Measurements from ENCODE around the gene FSTL1. TPM values are rescaled to one million over a fixed set of nuclear protein-coding genes. Genes with fewer than 3 reads are reported as not detected.

Gene FSTL1
- total RNA-seq, 1 experiment from 2014 or later, result 1.4 TPM

GRCh38 chr3:120448756-120449155 is 2.0 kb downstream of the FSTL1 start:
- Mint-ChIP-seq H3K27ac (ENCODE audit: unreplicated experiment) (no peak overlapping the region), H3K4me3 (ENCODE audit: unreplicated experiment) (no peak overlapping the region), H3K4me1 (ENCODE audit: low read depth, unreplicated experiment) (no peaks in the 10 kb centered on the region), H3K9me3 (ENCODE audit: unreplicated experiment) (no peaks in the 10 kb centered on the region), H3K27me3 (ENCODE audit: insufficient read depth, unreplicated experiment) (no peaks in the 10 kb centered on the region), H3K36me3 (ENCODE audit: insufficient read depth, unreplicated experiment) (peaks cover 8% of the 10 kb centered on the region)
- CTCF ChIA-PET, result no interaction called here
- no peak for DNase-seq
- TF ChIP-seq CTCF (IDR thresholded peaks at IDR 0.05; ENCODE audit: insufficient read depth in 1 of 2, low read depth in 1 of 2, low read length in 1 of 2, severe bottlenecking in 1 of 2, unreplicated experiment in 1 of 2), result no peak
- Histone ChIP-seq H3K9me3 (no peaks in the 10 kb centered on the region), H3K36me3 (ENCODE audit: control insufficient read depth, insufficient read depth, low read length) (no peaks in the 10 kb centered on the region), H3K27me3 (replicated peaks; ENCODE audit: control insufficient read depth, insufficient read depth, low read length) (no peaks in the 10 kb centered on the region), H3K4me1 (no peaks in the 10 kb centered on the region), H3K4me3 (ENCODE audit: low read depth, low read length) (no peak overlapping the region)
- POLR2A ChIA-PET, result no interaction called here
- intact Hi-C loops (cut with micrococcal nuclease; ENCODE audit: unreplicated experiment), result no loop called here
- BruUV-seq (replicated peaks), result no TSS peak

- Histone ChIP-seq H3K4me3 (ENCODE audit: low read depth, low read length) (no peak overlapping the region), H3K36me3 (ENCODE audit: control insufficient read depth, insufficient read depth, low read length) (no peaks in the 10 kb centered on the region), H3K9me3 (no peaks in the 10 kb centered on the region), H3K27me3 (replicated peaks; ENCODE audit: control insufficient read depth, insufficient read depth, low read length) (no peaks in the 10 kb centered on the region), H3K4me1 (no peaks in the 10 kb centered on the region)
- no TSS peak for BruUV-seq (replicated peaks)
- DNase-seq, result no peak
- POLR2A ChIA-PET, result no interaction called here
- Mint-ChIP-seq H3K27me3 (ENCODE audit: insufficient read depth, unreplicated experiment) (no peaks in the 10 kb centered on the region), H3K9me3 (ENCODE audit: unreplicated experiment) (no peaks in the 10 kb centered on the region), H3K36me3 (ENCODE audit: insufficient read depth, unreplicated experiment) (peaks cover 6% of the 10 kb centered on the region), H3K4me1 (ENCODE audit: low read depth, unreplicated experiment) (no peaks in the 10 kb centered on the region), H3K27ac (ENCODE audit: unreplicated experiment) (no peak overlapping the region), H3K4me3 (ENCODE audit: unreplicated experiment) (no peak overlapping the region)
- intact Hi-C loops (cut with micrococcal nuclease; ENCODE audit: unreplicated experiment), result no loop called here
- TF ChIP-seq CTCF (IDR thresholded peaks at IDR 0.05; ENCODE audit: insufficient read depth in 1 of 2, low read depth in 1 of 2, low read length in 1 of 2, severe bottlenecking in 1 of 2, unreplicated experiment in 1 of 2), result no peak
- CTCF ChIA-PET, result interaction anchor here (1.5 kb wide), 1 partner anchor 112 kb away, joined by 5 read pairs; no protein-coding TSS in a partner anchor
Observed at GRCh38 chr3:120446891-120447668, 3.7 kb downstream of the FSTL1 start.

- H3K27ac Mint-ChIP-seq (ENCODE audit: unreplicated experiment), result no peak overlapping the region
Observed at GRCh38 chr3:120445654-120446053, 5.1 kb downstream of the FSTL1 start.

More at GRCh38 chr3:120445654-120446053, 5.1 kb downstream of the FSTL1 start:
- TF ChIP-seq CTCF (IDR thresholded peaks at IDR 0.05; ENCODE audit: insufficient read depth in 1 of 2, low read depth in 1 of 2, low read length in 1 of 2, severe bottlenecking in 1 of 2, unreplicated experiment in 1 of 2), result no peak
- Histone ChIP-seq H3K4me1 (no peaks in the 10 kb centered on the region), H3K27me3 (replicated peaks; ENCODE audit: control insufficient read depth, insufficient read depth, low read length) (no peaks in the 10 kb centered on the region), H3K4me3 (ENCODE audit: low read depth, low read length) (no peak overlapping the region), H3K9me3 (no peaks in the 10 kb centered on the region), H3K36me3 (ENCODE audit: control insufficient read depth, insufficient read depth, low read length) (no peaks in the 10 kb centered on the region)
- H3K36me3 Mint-ChIP-seq (ENCODE audit: insufficient read depth, unreplicated experiment), result no peaks in the 10 kb centered on the region
- DNase-seq, result no peak
- no peak overlapping the region for H3K4me3 Mint-ChIP-seq (ENCODE audit: unreplicated experiment)
- CTCF ChIA-PET, result interaction anchor here (1.5 kb wide), 1 partner anchor 113 kb away, joined by 5 read pairs; no protein-coding TSS in a partner anchor
- no peaks in the 10 kb centered on the region for H3K9me3 Mint-ChIP-seq (ENCODE audit: unreplicated experiment)
- no peaks in the 10 kb centered on the region for H3K4me1 Mint-ChIP-seq (ENCODE audit: low read depth, unreplicated experiment)
- POLR2A ChIA-PET, result no interaction called here
- BruUV-seq (replicated peaks), result no TSS peak
- intact Hi-C loops (cut with micrococcal nuclease; ENCODE audit: unreplicated experiment), result no loop called here
- H3K27me3 Mint-ChIP-seq (ENCODE audit: insufficient read depth, unreplicated experiment), result no peaks in the 10 kb centered on the region

Data from Caco-2 (cell line).